Endothelial cell (in vitro differentiated cells): ENCODE measurements around the gene ASB9. TPM values are rescaled to one million over a fixed set of nuclear protein-coding genes. Genes with fewer than 3 reads are reported as not detected.

Source experiments
- DNase-seq: peaks from one replicate; pipeline ENCODE4 v3.0.0; 2021; ENCODE audit warnings: low spot score
- H3K27ac Mint-ChIP-seq: one replicate; pipeline ENCODE4 v1.8.0; 2021; ENCODE audit warnings: mixed read lengths, inconsistent platforms; ENCODE audit not compliant: unreplicated experiment
- H3K27me3 Mint-ChIP-seq: one replicate; pipeline ENCODE4 v1.8.0; 2021; ENCODE audit warnings: mild to moderate bottlenecking, moderate library complexity, mixed read lengths, inconsistent platforms; ENCODE audit not compliant: unreplicated experiment
- H3K36me3 Mint-ChIP-seq: one replicate; pipeline ENCODE4 v1.8.0; 2021; ENCODE audit warnings: mild to moderate bottlenecking, low read depth, mixed read lengths, inconsistent platforms; ENCODE audit not compliant: unreplicated experiment
- H3K4me1 Mint-ChIP-seq: one replicate; pipeline ENCODE4 v1.8.0; 2021; ENCODE audit warnings: mild to moderate bottlenecking, mixed read lengths, inconsistent platforms; ENCODE audit not compliant: unreplicated experiment
- H3K4me3 Mint-ChIP-seq: one replicate; pipeline ENCODE4 v1.8.0; 2021; ENCODE audit warnings: mild to moderate bottlenecking, mixed read lengths, inconsistent platforms; ENCODE audit not compliant: unreplicated experiment
- H3K9me3 Mint-ChIP-seq: one replicate; pipeline ENCODE4 v1.8.0; 2021; ENCODE audit warnings: mixed read lengths, inconsistent platforms; ENCODE audit not compliant: unreplicated experiment
- long read RNA-seq: library from polyadenylated mRNA; unstranded; transcript quantifications from one replicate; pipeline ENCODE4 v2.0.0, GENCODE V29; 2020; ENCODE audit not compliant: unreplicated experiment
- total RNA-seq: library from RNA; stranded (reverse); fragmentation: NEBNext Ultra II Directional; extraction: Animal tissue kit (Norgen Biotek cat#: 25700); gene quantifications from one replicate; pipeline ENCODE4 v1.2.1, GENCODE V29; 2021; ENCODE audit not compliant: unreplicated experiment
- TF ChIP-seq, protein P1 (sequence below): fragments of 200-600 bp; sonication (generic); IDR thresholded peaks from one replicate; pipeline ENCODE4 v1.5.0; 2021; ENCODE audit warnings: antibody characterized with exemption; ENCODE audit not compliant: unreplicated experiment

The ASB9 gene, protein sequence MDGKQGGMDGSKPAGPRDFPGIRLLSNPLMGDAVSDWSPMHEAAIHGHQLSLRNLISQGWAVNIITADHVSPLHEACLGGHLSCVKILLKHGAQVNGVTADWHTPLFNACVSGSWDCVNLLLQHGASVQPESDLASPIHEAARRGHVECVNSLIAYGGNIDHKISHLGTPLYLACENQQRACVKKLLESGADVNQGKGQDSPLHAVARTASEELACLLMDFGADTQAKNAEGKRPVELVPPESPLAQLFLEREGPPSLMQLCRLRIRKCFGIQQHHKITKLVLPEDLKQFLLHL
- total RNA-seq = 2.8 TPM
- long read RNA-seq, partial matches to known transcripts = 0 of 8 reads
- long read RNA-seq, other reads (novel, unspliced or antisense) = 3 of 8 reads

DNA sequence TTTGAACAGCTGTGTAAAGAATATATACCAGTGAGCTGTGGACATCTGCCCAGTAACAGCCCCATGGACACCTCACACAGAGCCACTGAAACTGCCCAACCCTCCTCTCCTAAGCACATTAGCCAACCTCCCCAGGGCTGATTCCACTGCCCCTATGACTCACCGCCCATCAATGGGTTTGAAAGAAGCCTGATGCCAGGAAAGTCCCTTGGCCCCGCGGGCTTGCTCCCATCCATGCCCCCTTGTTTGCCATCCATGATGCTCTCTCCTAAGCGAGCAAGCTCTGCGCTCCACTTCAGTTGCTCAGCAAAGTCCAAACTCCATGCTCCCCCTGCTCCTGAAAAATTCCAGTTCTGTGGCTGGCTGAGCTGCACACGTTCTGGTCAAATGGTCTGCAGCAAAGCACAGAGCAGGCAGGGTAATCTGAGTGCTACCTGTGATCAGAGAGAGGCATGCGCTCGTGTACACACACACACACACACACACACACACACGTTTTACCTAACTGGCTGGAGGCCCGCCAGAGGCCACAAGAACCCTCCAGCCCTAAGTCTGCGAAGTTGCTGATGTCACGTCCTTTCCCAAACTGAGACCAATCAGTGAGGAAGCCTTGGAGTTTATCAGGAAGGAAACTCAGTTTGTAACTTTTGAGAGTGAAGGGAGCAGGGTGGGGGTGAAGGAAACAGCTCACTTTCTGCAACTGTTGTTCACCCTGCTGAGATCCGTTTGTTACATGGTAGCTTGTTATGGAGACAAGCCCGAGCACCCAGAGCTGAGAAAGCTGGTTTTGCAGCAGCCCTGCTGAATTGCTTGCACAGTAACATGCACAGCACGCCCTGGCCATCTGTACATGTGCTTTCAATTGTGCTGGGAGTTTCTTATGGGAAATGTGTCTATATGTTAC lies at the start of gene ASB9:
Gene ASB9 (minus strand): TSS at position 466 of the 904 bp plus-strand sequence. CDS start 209 bp downstream, at position 257.
- no peaks in the 10 kb centered on the region for H3K36me3 Mint-ChIP-seq
- TF ChIP-seq, protein P1, sequence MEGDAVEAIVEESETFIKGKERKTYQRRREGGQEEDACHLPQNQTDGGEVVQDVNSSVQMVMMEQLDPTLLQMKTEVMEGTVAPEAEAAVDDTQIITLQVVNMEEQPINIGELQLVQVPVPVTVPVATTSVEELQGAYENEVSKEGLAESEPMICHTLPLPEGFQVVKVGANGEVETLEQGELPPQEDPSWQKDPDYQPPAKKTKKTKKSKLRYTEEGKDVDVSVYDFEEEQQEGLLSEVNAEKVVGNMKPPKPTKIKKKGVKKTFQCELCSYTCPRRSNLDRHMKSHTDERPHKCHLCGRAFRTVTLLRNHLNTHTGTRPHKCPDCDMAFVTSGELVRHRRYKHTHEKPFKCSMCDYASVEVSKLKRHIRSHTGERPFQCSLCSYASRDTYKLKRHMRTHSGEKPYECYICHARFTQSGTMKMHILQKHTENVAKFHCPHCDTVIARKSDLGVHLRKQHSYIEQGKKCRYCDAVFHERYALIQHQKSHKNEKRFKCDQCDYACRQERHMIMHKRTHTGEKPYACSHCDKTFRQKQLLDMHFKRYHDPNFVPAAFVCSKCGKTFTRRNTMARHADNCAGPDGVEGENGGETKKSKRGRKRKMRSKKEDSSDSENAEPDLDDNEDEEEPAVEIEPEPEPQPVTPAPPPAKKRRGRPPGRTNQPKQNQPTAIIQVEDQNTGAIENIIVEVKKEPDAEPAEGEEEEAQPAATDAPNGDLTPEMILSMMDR = no peak
- H3K9me3 Mint-ChIP-seq = no peaks in the 10 kb centered on the region
- peaks cover 12% of the 10 kb centered on the region for H3K4me1 Mint-ChIP-seq
- H3K27ac Mint-ChIP-seq = no peak within 1 kb of the TSS
- H3K4me3 Mint-ChIP-seq = no peak within 1 kb of the TSS
- no peak for DNase-seq
- H3K27me3 Mint-ChIP-seq = no peaks in the 10 kb centered on the region

- Mint-ChIP-seq H3K27ac (no peak overlapping the region), H3K36me3 (no peaks in the 10 kb centered on the region), H3K4me1 (no peaks in the 10 kb centered on the region), H3K9me3 (no peaks in the 10 kb centered on the region), H3K27me3 (no peaks in the 10 kb centered on the region), H3K4me3 (no peak overlapping the region)
- TF ChIP-seq, protein P1 = no peak
- no peak for DNase-seq
Measured at GRCh38 chrX:15319075-15319474, 49.2 kb upstream of the ASB9 start.

DNA sequence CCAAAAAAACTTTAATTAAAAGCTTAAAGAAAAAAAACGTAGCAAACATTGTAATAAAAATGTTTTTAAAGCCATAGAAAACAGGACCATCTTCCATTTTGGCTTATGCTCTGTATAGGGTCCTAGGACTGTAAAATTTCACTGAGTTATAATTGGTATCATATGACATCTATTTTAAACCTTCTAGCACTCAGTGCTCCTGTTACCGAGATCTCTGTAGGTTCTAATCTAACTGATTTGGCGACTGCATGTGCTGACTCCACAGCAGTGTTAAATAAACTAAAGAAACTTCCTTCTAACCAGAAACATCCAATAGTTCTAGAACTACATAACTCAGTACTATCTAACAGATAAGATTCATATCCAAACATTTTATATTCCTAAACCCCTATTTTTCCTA lies 45.6 kb upstream of the ASB9 start, which contains the start of gene ASB11:
Gene ASB11 (minus strand): TSS at position 132 of the 400 bp plus-strand sequence. CDS start 35 bp downstream, at position 97.
- Mint-ChIP-seq H3K27ac (no peak within 1 kb of the TSS), H3K27me3 (no peaks in the 10 kb centered on the region), H3K9me3 (no peaks in the 10 kb centered on the region), H3K36me3 (no peaks in the 10 kb centered on the region), H3K4me1 (no peaks in the 10 kb centered on the region), H3K4me3 (no peak within 1 kb of the TSS)
- TF ChIP-seq, protein P1 = no peak
- DNase-seq = no peak

- TF ChIP-seq, protein P1 = no peak
- Mint-ChIP-seq H3K27ac (no peak overlapping the region), H3K36me3 (no peaks in the 10 kb centered on the region), H3K9me3 (no peaks in the 10 kb centered on the region), H3K4me3 (no peak overlapping the region), H3K4me1 (no peaks in the 10 kb centered on the region), H3K27me3 (no peaks in the 10 kb centered on the region)
- DNase-seq = no peak
Measured at GRCh38 chrX:15314472-15314871, 44.6 kb upstream of the ASB9 start.
